Measurements from ENCODE around the gene CYP8B1. TPM values are rescaled to one million over a fixed set of nuclear protein-coding genes. Genes with fewer than 3 reads are reported as not detected.

CYP8B1 gene
- total RNA-seq, 1 experiment from 2014 or later = 0.12 TPM

- no peak overlapping the region for H3K4me3 ChIP-seq (replicated peaks in 1 of 2; ENCODE audit: low read depth in 1 of 2, low read length in 2 of 2)
- H3K36me3 ChIP-seq (ENCODE audit: control insufficient read depth in 1 of 2, insufficient read depth in 2 of 2, low read length in 2 of 2) = no peaks in the 10 kb centered on the region
- intact Hi-C loops (cut with micrococcal nuclease) = no loop called here
- H3K4me1 ChIP-seq (ENCODE audit: control insufficient read depth in 1 of 2, insufficient read depth in 2 of 2, low read length in 2 of 2) = no peaks in the 10 kb centered on the region
- ATAC-seq (no peak), DNase-seq (ENCODE audit: low read depth, low spot score) (no peak)
- no TSS peak for BruUV-seq (replicated peaks)
- no peaks in the 10 kb centered on the region for H3K9me3 ChIP-seq (ENCODE audit: control insufficient read depth in 1 of 2, insufficient read depth in 1 of 2, low read depth in 1 of 2, low read length in 2 of 2)
- no peaks in the 10 kb centered on the region for H4K20me1 ChIP-seq (ENCODE audit: insufficient read depth)
- H3K27me3 ChIP-seq (ENCODE audit: insufficient read depth, low read length) = no peaks in the 10 kb centered on the region
- TF ChIP-seq, protein P1, sequence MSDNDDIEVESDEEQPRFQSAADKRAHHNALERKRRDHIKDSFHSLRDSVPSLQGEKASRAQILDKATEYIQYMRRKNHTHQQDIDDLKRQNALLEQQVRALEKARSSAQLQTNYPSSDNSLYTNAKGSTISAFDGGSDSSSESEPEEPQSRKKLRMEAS (IDR thresholded peaks at IDR 0.05) = no peak
- TF ChIP-seq TCF7L2 (IDR thresholded peaks at IDR 0.05; ENCODE audit: borderline replicate concordance, extremely low read depth, insufficient read depth, insufficient read length) (no peak), FOSL1 (IDR thresholded peaks at IDR 0.05; ENCODE audit: low read depth) (no peak), POLR2AphosphoS5 (IDR thresholded peaks at IDR 0.05; ENCODE audit: low read depth, low read length) (no peak), SRF (IDR thresholded peaks at IDR 0.05; ENCODE audit: low read depth) (no peak), JUND (IDR thresholded peaks at IDR 0.05) (no peak), ZNF274 (IDR thresholded peaks at IDR 0.05; ENCODE audit: low read depth, low read length) (no peak), ELF1 (IDR thresholded peaks at IDR 0.05; ENCODE audit: borderline replicate concordance, low read depth) (no peak)
- no peaks in the 10 kb centered on the region for H3K9me2 ChIP-seq (ENCODE audit: insufficient read depth)
- H2AFZ ChIP-seq (ENCODE audit: low read depth, low read length, poor library complexity, severe bottlenecking) = no peak overlapping the region
- ChIA-PET RAD21 (ENCODE audit: low non-redundant PET in 1 of 2, low total read pairs in 2 of 2, uncharacterized antibody in 2 of 2, unreplicated experiment in 2 of 2) (no interaction called here), POLR2A (no interaction called here), CTCF (no interaction called here)
- H3K79me2 ChIP-seq (ENCODE audit: insufficient read depth, low read length) = no peaks in the 10 kb centered on the region
- H3K9ac ChIP-seq (ENCODE audit: low read length) = no peak overlapping the region
- H3K4me2 ChIP-seq (ENCODE audit: low read length) = no peak overlapping the region
- H3K27ac ChIP-seq (ENCODE audit: low read depth, low read length) = no peak overlapping the region
These were observed 10.4 kb downstream of the CYP8B1 start for GRCh38 chr3:42865256-42865655.

GRCh38 chr3:42864321-42864950 is 11.2 kb downstream of the CYP8B1 start:
- no peak overlapping the region for H3K4me3 ChIP-seq (replicated peaks in 1 of 2; ENCODE audit: low read depth in 1 of 2, low read length in 2 of 2)
- BruUV-seq (replicated peaks) = no TSS peak
- ATAC-seq (no peak), DNase-seq (ENCODE audit: low read depth, low spot score) (no peak)
- CTCF ChIA-PET = no interaction called here
- H3K4me1 ChIP-seq (ENCODE audit: control insufficient read depth in 1 of 2, insufficient read depth in 2 of 2, low read length in 2 of 2) = no peaks in the 10 kb centered on the region
- RAD21 ChIA-PET (ENCODE audit: low non-redundant PET in 1 of 2, low total read pairs in 2 of 2, uncharacterized antibody in 2 of 2, unreplicated experiment in 2 of 2) = no interaction called here
- H3K4me2 ChIP-seq (ENCODE audit: low read length) = no peak overlapping the region
- POLR2A ChIA-PET = no interaction called here
- no peaks in the 10 kb centered on the region for H3K9me3 ChIP-seq (ENCODE audit: control insufficient read depth in 1 of 2, insufficient read depth in 1 of 2, low read depth in 1 of 2, low read length in 2 of 2)
- no peaks in the 10 kb centered on the region for H3K36me3 ChIP-seq (ENCODE audit: control insufficient read depth in 1 of 2, insufficient read depth in 2 of 2, low read length in 2 of 2)
- no peaks in the 10 kb centered on the region for H3K27me3 ChIP-seq (ENCODE audit: insufficient read depth, low read length)
- H2AFZ ChIP-seq (ENCODE audit: low read depth, low read length, poor library complexity, severe bottlenecking) = no peak overlapping the region
- H4K20me1 ChIP-seq (ENCODE audit: insufficient read depth) = no peaks in the 10 kb centered on the region
- no peaks in the 10 kb centered on the region for H3K9me2 ChIP-seq (ENCODE audit: insufficient read depth)
- no peaks in the 10 kb centered on the region for H3K79me2 ChIP-seq (ENCODE audit: insufficient read depth, low read length)
- TF ChIP-seq, protein P2, sequence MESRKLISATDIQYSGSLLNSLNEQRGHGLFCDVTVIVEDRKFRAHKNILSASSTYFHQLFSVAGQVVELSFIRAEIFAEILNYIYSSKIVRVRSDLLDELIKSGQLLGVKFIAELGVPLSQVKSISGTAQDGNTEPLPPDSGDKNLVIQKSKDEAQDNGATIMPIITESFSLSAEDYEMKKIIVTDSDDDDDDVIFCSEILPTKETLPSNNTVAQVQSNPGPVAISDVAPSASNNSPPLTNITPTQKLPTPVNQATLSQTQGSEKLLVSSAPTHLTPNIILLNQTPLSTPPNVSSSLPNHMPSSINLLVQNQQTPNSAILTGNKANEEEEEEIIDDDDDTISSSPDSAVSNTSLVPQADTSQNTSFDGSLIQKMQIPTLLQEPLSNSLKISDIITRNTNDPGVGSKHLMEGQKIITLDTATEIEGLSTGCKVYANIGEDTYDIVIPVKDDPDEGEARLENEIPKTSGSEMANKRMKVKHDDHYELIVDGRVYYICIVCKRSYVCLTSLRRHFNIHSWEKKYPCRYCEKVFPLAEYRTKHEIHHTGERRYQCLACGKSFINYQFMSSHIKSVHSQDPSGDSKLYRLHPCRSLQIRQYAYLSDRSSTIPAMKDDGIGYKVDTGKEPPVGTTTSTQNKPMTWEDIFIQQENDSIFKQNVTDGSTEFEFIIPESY (IDR thresholded peaks at IDR 0.05; ENCODE audit: extremely low read depth, insufficient replicate concordance, low read length) = no peak
- TF ChIP-seq EZH2 (IDR thresholded peaks at IDR 0.05) (no peak), POLR2AphosphoS5 (IDR thresholded peaks at IDR 0.05; ENCODE audit: low read depth, low read length) (no peak), RAD21 (IDR thresholded peaks at IDR 0.05; ENCODE audit: low read depth) (no peak), EZH2phosphoT487 (IDR thresholded peaks at IDR 0.05; ENCODE audit: borderline replicate concordance) (no peak), JUND (IDR thresholded peaks at IDR 0.05) (no peak), REST (IDR thresholded peaks at IDR 0.05; ENCODE audit: low read depth) (no peak)
- no peak overlapping the region for H3K27ac ChIP-seq (ENCODE audit: low read depth, low read length)
- intact Hi-C loops (cut with micrococcal nuclease) = no loop called here
- H3K9ac ChIP-seq (ENCODE audit: low read length) = no peak overlapping the region

Measured in HCT116 (cell line).